Breast epithelium (tissue), 4 donors: Measurements from ENCODE around the gene MICAL3. TPM values are rescaled to one million over a fixed set of nuclear protein-coding genes. Genes with fewer than 3 reads are reported as not detected.

Source experiments
- DNase-seq, 2 donors: peaks; one replicate each; pipeline ENCODE4 v3.0.0-alpha.2; 2019; ENCODE audit warnings: low spot score in 2 of 2
- H3K27ac ChIP-seq, 2 donors: fragments of 200-600 bp; sonication (generic) in 1 of 2; one replicate each; pipeline ENCODE4 v1.5.1; 2016 to 2019; ENCODE audit warnings: mild to moderate bottlenecking in 1 of 2
- H3K27me3 ChIP-seq, 2 donors: fragments of 200-600 bp; sonication (generic) in 1 of 2; one replicate each; pipeline versions ENCODE4 v1.5.1 to v1.6.0; 2017 to 2019; ENCODE audit warnings: control low read depth in 1 of 2, mild to moderate bottlenecking in 1 of 2
- H3K36me3 ChIP-seq: fragments of 200-600 bp; one replicate; pipeline ENCODE4 v1.5.1; 2019
- H3K4me1 ChIP-seq, 2 donors: fragments of 200-600 bp; sonication (generic); one replicate each; pipeline ENCODE4 v1.5.1; 2016 to 2019; ENCODE audit warnings: control low read depth in 1 of 2
- H3K4me3 ChIP-seq, 3 donors: fragments of 200-600 bp; sonication (generic); 1 replicate in 2 of 3; 2 replicates in 1 of 3; pipeline ENCODE4 v1.5.1; 2016 to 2019; ENCODE audit warnings: mild to moderate bottlenecking in 3 of 3, moderate library complexity in 2 of 3
- H3K9me3 ChIP-seq, 2 donors: fragments of 200-600 bp; sonication (generic) in 1 of 2; one replicate each; pipeline ENCODE4 v1.5.1; 2016 to 2019; ENCODE audit warnings: control low read depth in 1 of 2
- CTCF ChIP-seq, 3 donors: fragments of 450-650 bp; IDR thresholded peaks; one replicate each; pipeline ENCODE4 v1.5.1; 2016 to 2017; ENCODE audit warnings: antibody characterized with exemption in 3 of 3, mild to moderate bottlenecking in 3 of 3, moderate library complexity in 3 of 3
- POLR2A ChIP-seq: fragments of 450-650 bp; IDR thresholded peaks from one replicate; pipeline ENCODE4 v1.6.1; 2016; ENCODE audit warnings: antibody characterized with exemption, mild to moderate bottlenecking, moderate library complexity
- POLR2AphosphoS5 ChIP-seq, 3 donors: sonication (generic); formaldehyde crosslinking; IDR thresholded peaks; one replicate each; pipeline ENCODE4 v1.6.1; 2017; ENCODE audit warnings: antibody characterized with exemption in 3 of 3
- intact Hi-C: fragments of 100-400 bp; cut with DNase I; formaldehyde crosslinking; loops from one replicate; pipeline ENCODE4 v1.15.1; 2023; ENCODE audit warnings: low total_unique reads
- total RNA-seq, 3 donors: library from RNA; depleted of rRNA; stranded (reverse); fragments of >200 nt; gene quantifications; one replicate each; pipeline ENCODE4 v1.1.0, GENCODE V29; 2016

Gene MICAL3
- total RNA-seq, 3 donors from 2014 or later, result 19.5 to 42.3 (median 34.8) TPM

- Histone ChIP-seq H3K4me1 (peaks cover 0 to 10% of the 10 kb centered on the region in 2 donors), H3K36me3 (no peaks in the 10 kb centered on the region), H3K27ac (no peak overlapping the region), H3K4me3 (no peak overlapping the region), H3K9me3 (no peaks in the 10 kb centered on the region), H3K27me3 (no peaks in the 10 kb centered on the region)
- TF ChIP-seq POLR2A (no peak), POLR2AphosphoS5 (IDR thresholded peaks at IDR 0.05) (no peak), CTCF (IDR thresholded peaks at IDR 0.05) (no peak)
- intact Hi-C loops, result no loop called here
- DNase-seq, result no peak
These were observed 34.7 kb upstream of the MICAL3 start for GRCh38 chr22:18059094-18059417.

- DNase-seq, result no peak
- Histone ChIP-seq H3K36me3 (no peaks in the 10 kb centered on the region), H3K9me3 (no peaks in the 10 kb centered on the region), H3K27ac (peak overlapping the region; percentile 27 to 89), H3K4me1 (peaks cover 0 to 10% of the 10 kb centered on the region in 2 donors), H3K27me3 (no peaks in the 10 kb centered on the region), H3K4me3 (no peak overlapping the region)
- intact Hi-C loops, result no loop called here
- TF ChIP-seq CTCF (IDR thresholded peaks at IDR 0.05) (no peak), POLR2A (no peak), POLR2AphosphoS5 (IDR thresholded peaks at IDR 0.05) (no peak)
These were observed 34.2 kb upstream of the MICAL3 start for GRCh38 chr22:18058371-18059093.

GRCh38 chr22:18057568-18058209 lies 33.3 kb upstream of the MICAL3 start:
- Histone ChIP-seq H3K27ac (peak overlapping the region; percentile 86 to 89), H3K9me3 (no peaks in the 10 kb centered on the region), H3K36me3 (no peaks in the 10 kb centered on the region), H3K4me3 (no peak overlapping the region), H3K27me3 (no peaks in the 10 kb centered on the region), H3K4me1 (peaks cover 0 to 10% of the 10 kb centered on the region in 2 donors)
- DNase-seq, result peak in 1 of 2 donors; percentile 90
- no peak for TF ChIP-seq POLR2A
- peak; percentile 8 to 80 (median 64) for TF ChIP-seq POLR2AphosphoS5 (IDR thresholded peaks at IDR 0.05)
- intact Hi-C loops, result no loop called here

- no peak overlapping the region for H3K4me3 ChIP-seq
- no peak for TF ChIP-seq POLR2A
- TF ChIP-seq CTCF (IDR thresholded peaks at IDR 0.05), result no peak
- no peak for TF ChIP-seq POLR2AphosphoS5 (IDR thresholded peaks at IDR 0.05)
- peaks cover 0 to 10% of the 10 kb centered on the region in 2 donors for H3K4me1 ChIP-seq
- H3K36me3 ChIP-seq, result no peaks in the 10 kb centered on the region
- intact Hi-C loops, result no loop called here
- DNase-seq, result no peak
- H3K9me3 ChIP-seq, result no peaks in the 10 kb centered on the region
- peak overlapping the region; percentile 86 to 89 for H3K27ac ChIP-seq
- no peaks in the 10 kb centered on the region for H3K27me3 ChIP-seq
These were observed 32.6 kb upstream of the MICAL3 start for GRCh38 chr22:18056807-18057474.

- no peaks in the 10 kb centered on the region for H3K27me3 ChIP-seq
- no peak for DNase-seq
- peaks cover 0 to 10% of the 10 kb centered on the region in 2 donors for H3K4me1 ChIP-seq
- no peak overlapping the region for H3K4me3 ChIP-seq
- no peaks in the 10 kb centered on the region for H3K36me3 ChIP-seq
- intact Hi-C loops, result no loop called here
- TF ChIP-seq POLR2AphosphoS5 (IDR thresholded peaks at IDR 0.05), result no peak
- TF ChIP-seq POLR2A, result no peak
- no peak for TF ChIP-seq CTCF (IDR thresholded peaks at IDR 0.05)
- H3K27ac ChIP-seq, result peak overlapping the region; percentile 86 to 89
- no peaks in the 10 kb centered on the region for H3K9me3 ChIP-seq
These were observed 31.9 kb upstream of the MICAL3 start for GRCh38 chr22:18056161-18056666.
